GM21786 (cell line): ENCODE data around the gene KIFAP3.
"Not testable (repeated sequence)": the region's sequence is repeated elsewhere in the genome, so short reads cannot be mapped to it uniquely, and the experiment has no call there.

Experiments used
- ATAC-seq: cut with Tn5 transposase; IDR thresholded peaks from one replicate; pipeline ENCODE4 v1.9.1; 2021; ENCODE audit not compliant: unreplicated experiment

Gene KIFAP3

GRCh38 chr1:170074250-170075157 lies at the start of gene KIFAP3:
TSS of gene KIFAP3 (minus strand) at chr1:170074695. CDS start at chr1:170074467, 228 bp downstream.
- ATAC-seq: peak; percentile 98

- no peak for ATAC-seq
These were observed 47.9 kb upstream of the KIFAP3 start for GRCh38 chr1:170122366-170122765.

- no peak for ATAC-seq
These were observed 40.4 kb upstream of the KIFAP3 start for GRCh38 chr1:170114906-170115305.

GRCh38 chr1:170113140-170113539 lies 38.6 kb upstream of the KIFAP3 start:
- not testable (repeated sequence) for ATAC-seq

- no peak for ATAC-seq
These were observed 23.0 kb upstream of the KIFAP3 start for GRCh38 chr1:170097449-170097948.

GRCh38 chr1:170096806-170097340 lies 22.4 kb upstream of the KIFAP3 start:
- ATAC-seq: no peak

- ATAC-seq: no peak
These were observed 21.7 kb upstream of the KIFAP3 start for GRCh38 chr1:170095976-170096748.

- not testable (repeated sequence) for ATAC-seq
These were observed 20.5 kb upstream of the KIFAP3 start for GRCh38 chr1:170094697-170095616.

GRCh38 chr1:170086399-170087032 lies 12.0 kb upstream of the KIFAP3 start:
- no peak for ATAC-seq

- no peak for ATAC-seq
These were observed 10.6 kb upstream of the KIFAP3 start for GRCh38 chr1:170085091-170085490.

GRCh38 chr1:170078610-170079189 lies 4.2 kb upstream of the KIFAP3 start:
- no peak for ATAC-seq

GRCh38 chr1:170077926-170078325 lies 3.4 kb upstream of the KIFAP3 start:
- no peak for ATAC-seq

GRCh38 chr1:170076952-170077351 lies 2.5 kb upstream of the KIFAP3 start:
- not testable (repeated sequence) for ATAC-seq

GRCh38 chr1:170076199-170076598 lies 1.7 kb upstream of the KIFAP3 start:
- no peak for ATAC-seq

GRCh38 chr1:170075186-170075585 lies 691 bp upstream of the KIFAP3 start:
- ATAC-seq: no peak

GRCh38 chr1:170073893-170074249 lies 624 bp downstream of the KIFAP3 start:
- ATAC-seq: no peak

- ATAC-seq: no peak
These were observed 3.1 kb downstream of the KIFAP3 start for GRCh38 chr1:170071378-170071777.

- ATAC-seq: no peak
These were observed 5.6 kb downstream of the KIFAP3 start for GRCh38 chr1:170068923-170069322.

- ATAC-seq: peak; percentile 49
These were observed 7.2 kb downstream of the KIFAP3 start for GRCh38 chr1:170067253-170067819.
